SK-N-MC (cell line): ENCODE data around the gene SEC24C.
"Not testable (repeated sequence)": the region's sequence is repeated elsewhere in the genome, so short reads cannot be mapped to it uniquely, and the experiment has no call there.

Experiments used
- DNase-seq: peaks from one replicate; pipeline ENCODE4 v3.0.0-alpha.2; 2011; ENCODE audit warnings: low read depth, low spot score
- H3K27ac ChIP-seq: fragments of 200-600 bp; sonication (generic); 2 replicates; pipeline ENCODE4 v1.5.1; 2016; ENCODE audit warnings: mixed run types
- H3K36me3 ChIP-seq: fragments of 200-600 bp; sonication (generic); 2 replicates; pipeline ENCODE4 v1.6.1; 2017; ENCODE audit warnings: antibody characterized with exemption, low read length, mixed read lengths; ENCODE audit not compliant: insufficient read depth
- H3K4me3 ChIP-seq: fragments of 200-600 bp; sonication (generic); 2 replicates; pipeline ENCODE4 v1.5.1; 2016
- H3K9ac ChIP-seq: fragments of 200-600 bp; sonication (generic); 2 replicates; pipeline ENCODE4 v1.8.0; 2017; ENCODE audit warnings: mixed run types, mixed read lengths; ENCODE audit not compliant: insufficient read length
- H3K9me3 ChIP-seq: fragments of 200-600 bp; sonication (generic); 2 replicates; pipeline ENCODE4 v1.6.1; 2017; ENCODE audit warnings: low read depth, mild to moderate bottlenecking, antibody characterized with exemption, low read length, moderate library complexity, mixed read lengths
- EZH2 ChIP-seq: fragments of 200-600 bp; sonication (generic); IDR thresholded peaks from one replicate; pipeline ENCODE4 v1.6.1; 2017; ENCODE audit warnings: antibody characterized with exemption
- FOXP2 ChIP-seq: optimal IDR thresholded peaks from 2 replicates; pipeline ENCODE3; 2011; ENCODE audit warnings: mild to moderate bottlenecking, moderate library complexity; ENCODE audit not compliant: insufficient read depth; ENCODE audit errors: extremely low read length, control extremely low read depth
- POLR2AphosphoS5 ChIP-seq: IDR thresholded peaks from 2 replicates; pipeline ENCODE4 v1.6.1; 2012; ENCODE audit warnings: mild to moderate bottlenecking, low read depth, low read length, borderline replicate concordance

Gene SEC24C

DNA sequence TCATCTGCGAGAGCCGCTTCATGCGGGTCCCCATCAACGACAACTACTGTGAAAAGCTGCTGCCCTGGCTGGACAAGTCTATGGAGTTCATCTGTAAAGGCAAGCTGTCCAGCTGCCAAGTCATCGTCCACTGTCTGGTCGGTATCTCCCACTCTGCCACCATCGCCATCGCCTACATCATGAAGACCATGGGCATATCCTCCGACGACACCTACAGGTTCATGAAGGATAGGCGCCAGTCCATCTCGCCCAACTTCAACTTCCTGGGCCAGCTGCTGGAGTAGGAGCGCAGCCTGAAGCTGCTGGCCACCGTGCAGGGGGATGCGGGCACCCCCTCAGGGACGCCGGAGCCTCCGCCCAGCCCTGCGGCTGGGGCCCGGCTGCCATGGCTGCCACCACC, 11.7 kb upstream of the SEC24C start:
- Histone ChIP-seq H3K9ac (no peak overlapping the region), H3K27ac (no peak overlapping the region), H3K4me3 (no peak overlapping the region), H3K36me3 (no peaks in the 10 kb centered on the region), H3K9me3 (no peaks in the 10 kb centered on the region)
- TF ChIP-seq EZH2 (no peak), FOXP2 (no peak), POLR2AphosphoS5 (no peak)
- no peak for DNase-seq

DNA sequence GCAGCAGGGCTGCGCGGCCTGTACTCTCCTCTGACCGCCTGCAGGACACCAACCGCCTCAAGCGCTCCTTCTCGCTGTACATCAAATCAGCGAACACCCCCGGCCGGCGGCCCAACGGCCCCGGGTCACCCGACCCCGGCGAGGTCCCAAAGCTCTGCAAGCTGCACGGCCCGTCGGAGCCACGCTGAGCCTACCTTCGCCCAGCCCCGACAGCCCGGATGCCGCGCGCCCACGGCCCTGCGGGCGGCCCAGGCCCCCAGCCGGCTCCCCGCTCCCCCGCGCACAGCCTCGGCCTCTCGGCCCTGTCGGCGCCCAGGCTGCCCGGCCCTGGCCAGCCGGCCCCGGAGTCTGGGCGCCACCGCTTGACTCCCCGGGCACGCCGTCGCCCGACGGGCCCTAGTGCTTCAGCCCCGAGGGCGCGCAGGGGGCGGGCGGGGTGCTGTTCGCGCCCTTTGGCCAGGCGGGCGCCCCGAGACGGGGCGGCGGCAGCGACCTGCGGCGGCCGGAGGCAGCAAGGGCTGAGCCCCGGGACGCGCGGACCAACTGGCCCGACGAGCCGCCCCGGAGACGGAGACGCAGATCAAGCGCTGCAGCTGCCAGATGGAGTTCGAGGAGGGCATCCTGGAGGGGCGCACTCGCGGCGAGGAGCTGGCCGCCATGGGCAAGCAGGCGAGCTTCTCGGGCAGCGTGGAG, 11.1 kb upstream of the SEC24C start:
- H3K9ac ChIP-seq = no peak overlapping the region
- no peak for DNase-seq
- no peaks in the 10 kb centered on the region for H3K36me3 ChIP-seq
- H3K9me3 ChIP-seq = no peaks in the 10 kb centered on the region
- no peak overlapping the region for H3K4me3 ChIP-seq
- TF ChIP-seq FOXP2 (no peak), POLR2AphosphoS5 (no peak), EZH2 (no peak)
- no peak overlapping the region for H3K27ac ChIP-seq

DNA sequence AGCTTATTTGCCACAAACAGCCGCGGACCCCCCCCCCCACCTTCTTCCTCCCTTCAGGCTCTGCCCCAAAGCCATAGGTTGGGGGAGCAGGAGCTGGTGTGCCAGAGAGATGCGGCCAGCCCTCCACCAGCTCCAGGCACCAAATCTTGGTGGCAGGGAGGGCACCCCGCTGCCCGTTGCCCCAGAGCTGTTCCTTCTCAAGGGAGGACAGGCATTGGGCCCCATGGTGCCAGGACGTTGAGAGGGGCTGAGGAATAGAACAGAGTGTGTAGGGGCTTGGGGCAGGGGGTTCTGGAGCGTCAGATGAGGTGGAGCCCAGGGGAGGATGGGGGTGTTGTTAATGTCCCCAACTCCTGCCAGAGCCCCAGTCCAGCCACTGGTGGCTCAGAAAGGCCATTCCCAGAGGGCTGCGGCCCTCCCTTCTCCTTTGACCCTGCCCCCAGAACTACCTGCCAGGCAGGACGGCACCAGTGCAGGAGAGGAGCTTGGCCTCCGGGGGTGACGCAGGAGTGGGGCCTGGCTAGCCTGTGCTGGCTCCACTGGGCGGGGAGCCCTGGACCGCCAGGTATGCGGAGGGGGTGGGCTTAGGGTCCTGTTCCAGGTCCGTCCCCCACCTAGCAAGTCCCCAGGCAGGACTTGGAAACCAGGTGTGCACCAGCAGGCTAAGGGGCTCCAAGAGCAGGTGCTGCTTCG, 10.0 kb upstream of the SEC24C start:
- Histone ChIP-seq H3K27ac (no peak overlapping the region), H3K9me3 (no peaks in the 10 kb centered on the region), H3K9ac (no peak overlapping the region), H3K36me3 (no peaks in the 10 kb centered on the region), H3K4me3 (no peak overlapping the region)
- TF ChIP-seq POLR2AphosphoS5 (no peak), FOXP2 (no peak), EZH2 (no peak)
- no peak for DNase-seq

DNA sequence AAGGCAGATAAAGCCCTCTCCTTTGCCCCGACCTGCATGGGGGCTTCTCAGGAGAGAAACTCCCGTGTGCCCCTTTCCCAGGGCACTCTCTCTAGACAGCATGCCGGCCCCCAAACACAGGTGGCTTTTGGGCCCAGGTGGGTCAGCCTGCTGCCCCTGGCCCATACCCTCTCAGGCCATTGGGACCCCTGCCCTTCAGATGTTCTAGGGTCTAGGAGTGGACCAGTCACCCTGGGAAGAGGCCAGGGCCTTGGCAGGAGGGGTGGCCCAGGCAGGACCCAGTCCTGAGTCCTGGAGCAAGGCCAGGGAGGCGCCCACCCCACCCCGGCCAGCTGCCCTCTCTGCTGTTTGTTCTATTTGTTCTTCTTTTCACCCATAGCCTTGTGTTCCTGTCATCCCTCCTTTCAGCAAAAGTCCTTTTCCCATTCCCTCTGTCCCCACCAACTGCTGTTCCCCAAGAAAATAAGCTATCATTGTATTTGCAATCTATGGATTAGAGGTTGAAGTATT, 9.3 kb upstream of the SEC24C start:
- no peak overlapping the region for H3K9ac ChIP-seq
- H3K27ac ChIP-seq = no peak overlapping the region
- no peak for TF ChIP-seq POLR2AphosphoS5
- no peak for TF ChIP-seq FOXP2
- TF ChIP-seq EZH2 = no peak
- no peaks in the 10 kb centered on the region for H3K36me3 ChIP-seq
- DNase-seq = no peak
- H3K4me3 ChIP-seq = no peak overlapping the region
- H3K9me3 ChIP-seq = no peaks in the 10 kb centered on the region

DNA sequence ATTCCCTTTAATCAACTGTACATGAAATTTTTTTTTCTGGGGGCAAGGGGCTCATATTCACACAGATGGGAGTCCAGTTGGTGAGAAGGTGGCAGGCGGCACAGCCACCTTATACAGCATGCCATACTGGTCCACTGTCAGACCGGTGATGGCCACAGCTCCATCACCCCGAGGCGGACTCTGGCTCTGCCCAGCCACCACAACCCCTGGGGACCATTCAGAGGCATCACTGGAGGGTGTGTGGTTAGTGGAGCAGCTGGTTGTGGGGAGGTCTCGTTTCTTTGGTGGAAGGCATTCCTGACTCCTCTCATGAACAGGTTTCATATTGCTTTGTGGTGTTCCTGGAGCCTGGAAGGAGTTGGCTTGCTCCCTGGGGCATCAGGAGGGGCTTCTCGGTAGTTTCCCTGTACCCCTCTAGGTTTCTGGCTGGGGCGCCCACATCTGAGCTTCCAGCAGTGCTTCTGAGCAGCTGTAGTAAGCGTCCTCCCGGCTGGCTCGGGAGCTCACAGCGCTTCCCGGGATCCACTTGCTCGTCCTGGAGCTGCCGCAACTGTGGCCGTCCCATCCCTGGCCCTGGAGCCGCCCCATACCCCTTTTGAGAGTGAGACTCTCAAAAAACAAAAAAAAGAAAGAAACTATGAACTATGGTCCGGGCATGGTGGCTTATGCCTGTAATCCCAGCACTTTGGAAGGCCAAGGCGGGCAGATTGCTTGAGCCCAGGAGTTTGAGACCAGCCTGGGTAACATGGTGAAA, 3.5 kb upstream of the SEC24C start:
- H3K9ac ChIP-seq, H3K36me3 ChIP-seq, H3K27ac ChIP-seq, H3K4me3 ChIP-seq, H3K9me3 ChIP-seq, DNase-seq: not testable (repeated sequence)

DNA sequence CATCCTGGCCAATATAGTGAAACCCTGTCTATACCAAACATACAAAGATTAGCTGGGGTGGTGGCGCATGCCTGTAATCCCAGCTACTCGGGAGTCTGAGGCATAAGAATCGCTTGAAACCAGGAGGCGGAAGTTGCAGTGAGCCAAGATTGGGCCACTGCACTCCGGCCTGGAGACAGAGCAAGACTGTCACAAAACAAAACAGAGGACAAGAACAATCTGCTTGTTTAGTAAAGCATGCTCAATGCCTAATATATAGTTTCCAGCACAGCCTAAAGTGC, 1.8 kb upstream of the SEC24C start:
- Histone ChIP-seq H3K36me3 (no peaks in the 10 kb centered on the region; the same call in 1 of the 2 replicates), H3K27ac (no peak overlapping the region), H3K9ac (no peak overlapping the region), H3K9me3 (no peaks in the 10 kb centered on the region), H3K4me3 (no peak overlapping the region)
- no peak for DNase-seq
- TF ChIP-seq EZH2 = no peak
- no peak for TF ChIP-seq FOXP2
- TF ChIP-seq POLR2AphosphoS5 = no peak

DNA sequence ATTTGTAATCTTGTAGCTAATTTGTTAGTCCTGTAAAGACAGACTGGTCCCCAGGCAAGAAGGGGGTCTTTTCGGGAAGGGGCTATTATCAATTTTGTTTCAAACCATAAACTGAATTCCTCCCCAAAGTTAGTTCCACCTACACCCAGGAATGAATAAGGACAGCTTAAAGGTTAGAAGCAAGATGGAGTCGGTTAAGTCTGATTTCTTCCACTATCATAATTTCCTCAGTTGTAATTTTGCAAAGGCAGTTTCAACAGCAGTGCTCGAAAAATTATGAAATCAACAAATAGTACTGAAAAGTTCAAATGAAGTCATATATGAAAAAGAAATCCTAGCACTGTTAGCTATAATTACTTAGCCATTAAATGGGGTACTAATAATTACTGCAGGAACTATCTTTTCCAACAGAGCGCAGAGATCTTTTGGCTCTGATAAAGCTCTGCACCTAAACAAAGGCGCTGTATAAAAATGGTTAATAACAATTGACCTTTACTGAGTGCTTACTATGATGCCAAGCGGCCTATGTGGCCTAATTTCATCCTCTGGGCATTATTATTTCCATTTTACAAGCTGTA, 756 bp upstream of the SEC24C start:
- peak overlapping the region; percentile 90 for H3K4me3 ChIP-seq
- H3K36me3 ChIP-seq = no peaks in the 10 kb centered on the region; the same call in 1 of the 2 replicates
- peak overlapping the region; percentile 92 for H3K27ac ChIP-seq
- H3K9me3 ChIP-seq = no peaks in the 10 kb centered on the region
- H3K9ac ChIP-seq = peak overlapping the region; percentile 94
- TF ChIP-seq FOXP2 = no peak
- no peak for TF ChIP-seq POLR2AphosphoS5
- no peak for TF ChIP-seq EZH2
- no peak for DNase-seq

DNA sequence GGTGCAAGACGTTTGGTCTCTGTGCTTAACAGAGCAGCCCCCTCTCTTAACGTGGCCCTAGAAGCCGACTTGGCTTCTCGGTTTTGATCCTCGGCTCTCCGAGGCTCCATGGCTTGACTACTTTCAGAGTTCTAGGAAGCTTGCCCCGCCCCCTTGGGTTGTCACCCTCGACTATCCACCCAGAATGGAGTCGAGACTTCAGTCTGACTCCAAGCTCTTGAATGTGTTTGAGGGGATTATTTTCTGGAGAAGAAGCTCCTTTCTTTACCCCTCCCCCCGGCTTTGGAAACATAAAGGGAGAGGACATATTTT, 448 bp downstream of the SEC24C start:
- Histone ChIP-seq H3K4me3 (peak overlapping the region; percentile 90), H3K9me3 (no peaks in the 10 kb centered on the region), H3K36me3 (no peaks in the 10 kb centered on the region; the same call in 1 of the 2 replicates), H3K27ac (no peak overlapping the region), H3K9ac (peak overlapping the region; percentile 94)
- no peak for DNase-seq
- TF ChIP-seq EZH2 (no peak), POLR2AphosphoS5 (no peak), FOXP2 (no peak)

DNA sequence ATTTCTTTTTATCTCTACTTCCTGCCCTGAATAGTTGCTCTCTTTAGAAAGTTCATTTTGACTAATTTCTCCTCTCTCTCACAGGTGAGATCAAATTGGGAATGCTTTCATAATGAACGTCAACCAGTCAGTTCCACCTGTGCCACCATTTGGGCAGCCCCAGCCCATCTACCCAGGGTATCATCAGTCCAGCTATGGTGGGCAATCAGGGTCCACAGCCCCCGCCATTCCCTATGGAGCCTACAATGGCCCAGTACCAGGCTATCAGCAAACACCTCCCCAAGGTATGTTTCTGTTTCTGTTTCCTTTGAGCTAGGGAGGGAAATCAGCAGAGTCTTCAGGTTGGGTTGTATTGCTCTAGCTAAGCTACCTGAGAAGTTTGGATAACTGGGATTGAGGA, 2.5 kb downstream of the SEC24C start:
- Histone ChIP-seq H3K36me3 (no peaks in the 10 kb centered on the region; the same call in 1 of the 2 replicates), H3K27ac (no peak overlapping the region)
- TF ChIP-seq EZH2 = no peak
- no peak for TF ChIP-seq FOXP2
- no peak for TF ChIP-seq POLR2AphosphoS5

More for the DNA sequence above, 2.5 kb downstream of the SEC24C start:
- no peak overlapping the region for H3K9ac ChIP-seq
- no peaks in the 10 kb centered on the region for H3K9me3 ChIP-seq
- H3K4me3 ChIP-seq = no peak overlapping the region
- no peak for DNase-seq
